ENCODE measurements around the gene RTN1.

Gene RTN1

DNA sequence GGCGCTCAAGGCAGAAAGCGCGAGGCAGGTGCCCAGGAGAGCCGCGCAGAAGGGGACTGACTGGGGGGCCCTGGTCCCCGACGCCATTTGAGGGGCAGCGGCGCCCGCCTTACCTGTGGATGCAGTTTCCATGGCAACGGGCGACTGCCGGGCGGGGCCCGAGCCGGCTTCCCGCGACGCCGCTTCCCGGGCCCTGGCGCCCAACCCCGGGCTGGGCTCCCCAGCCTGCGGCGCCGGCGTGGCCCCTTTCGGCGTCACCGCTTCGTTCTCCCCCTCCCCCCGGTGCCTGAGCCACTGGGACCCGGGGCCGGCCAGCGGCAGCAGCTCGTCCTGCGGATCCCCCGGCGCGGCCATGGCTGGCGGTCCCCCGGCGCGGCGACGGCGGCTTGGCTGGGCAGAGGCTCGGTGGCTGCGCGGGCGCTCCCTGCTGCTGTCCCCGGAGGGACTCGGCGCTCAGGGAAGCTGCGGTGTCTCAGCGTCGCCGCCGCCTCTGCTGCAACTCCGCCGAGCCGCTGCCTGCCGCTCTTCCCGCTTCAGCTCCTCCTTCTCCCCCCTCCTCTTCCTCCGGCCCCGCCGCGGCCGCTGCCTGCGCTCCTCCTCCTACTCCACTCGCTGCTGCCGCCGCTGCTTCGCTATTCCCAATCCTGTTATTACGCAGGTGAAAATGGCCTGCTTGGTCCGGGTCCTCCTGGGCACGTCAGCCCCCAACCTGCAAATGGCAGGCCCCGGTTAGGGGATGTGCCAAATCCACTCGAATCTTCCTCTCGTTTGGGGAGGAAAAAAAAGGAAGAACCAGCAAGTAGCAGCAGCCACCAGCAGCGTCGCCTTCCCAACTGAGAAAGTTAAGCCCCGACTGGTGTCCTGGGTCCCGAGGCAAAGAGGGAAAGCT, at the start of gene RTN1:
TSS of gene RTN1 (minus strand) at position 500 of the 889 bp plus-strand sequence. CDS start at position 354, 146 bp downstream.
- no peak for DNase-seq (ENCODE audit: low read depth)

- DNase-seq (ENCODE audit: low read depth): no peak
Observed at GRCh38 chr14:59920378-59920683, 49.8 kb upstream of the RTN1 start.

DNA sequence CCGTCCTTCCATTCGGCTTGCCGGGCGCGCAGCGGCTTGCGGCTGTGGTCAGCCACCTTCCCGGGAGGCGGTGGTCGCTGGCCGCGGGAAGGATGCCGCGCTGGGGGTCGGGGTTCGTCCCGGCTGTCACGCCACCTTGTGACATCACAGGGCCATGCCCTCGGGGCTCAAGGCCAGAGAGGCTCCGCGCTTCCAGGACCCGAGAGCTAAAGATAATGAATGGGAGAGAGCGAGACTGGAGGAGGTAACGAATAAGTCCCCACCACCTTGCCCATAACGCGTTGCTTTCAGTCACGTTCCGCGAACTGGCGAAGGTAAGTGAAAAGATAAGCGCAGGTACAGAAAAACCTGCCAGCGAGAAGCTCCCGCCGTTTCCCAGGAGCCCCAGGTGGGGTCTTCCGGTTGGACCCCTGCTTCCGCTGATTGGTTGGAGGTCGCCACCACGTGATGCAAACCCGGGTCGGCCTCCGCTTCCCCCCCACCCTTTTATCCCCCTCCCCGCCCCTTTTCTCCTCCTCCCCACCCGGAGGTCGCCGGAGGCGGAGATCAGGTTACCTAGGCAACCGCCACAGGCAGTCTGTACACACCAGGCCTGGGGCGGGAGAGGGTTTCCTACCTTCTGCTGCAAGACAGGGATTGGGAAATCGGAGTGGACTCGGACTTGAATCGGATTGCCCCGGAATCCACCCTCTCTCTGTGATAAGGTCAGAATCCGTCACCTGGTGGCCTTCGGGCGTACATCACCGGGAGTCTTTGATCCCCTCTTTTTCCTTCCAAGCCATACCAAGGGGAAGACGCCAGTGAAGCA, 49.2 kb upstream of the RTN1 start, which contains the start of gene LRRC9:
TSS of gene LRRC9 (plus strand) at position 575 of the 808 bp plus-strand sequence.
- no peak for DNase-seq (ENCODE audit: low read depth)

GRCh38 chr14:59918824-59919569, 48.4 kb upstream of the RTN1 start:
- no peak for DNase-seq (ENCODE audit: low read depth)

GRCh38 chr14:59913187-59913586, 42.6 kb upstream of the RTN1 start:
- DNase-seq (ENCODE audit: low read depth): no peak

GRCh38 chr14:59912443-59912842, 41.9 kb upstream of the RTN1 start:
- DNase-seq (ENCODE audit: low read depth): no peak

GRCh38 chr14:59905188-59905587, 34.6 kb upstream of the RTN1 start:
- no peak for DNase-seq (ENCODE audit: low read depth)

- DNase-seq (ENCODE audit: low read depth): no peak
Observed at GRCh38 chr14:59904184-59904583, 33.6 kb upstream of the RTN1 start.

- DNase-seq (ENCODE audit: low read depth): no peak
Observed at GRCh38 chr14:59900556-59900955, 30.0 kb upstream of the RTN1 start.

- DNase-seq (ENCODE audit: low read depth): no peak
Observed at GRCh38 chr14:59897757-59898383, 27.3 kb upstream of the RTN1 start.

GRCh38 chr14:59895721-59896120, 25.1 kb upstream of the RTN1 start:
- DNase-seq (ENCODE audit: low read depth): no peak

GRCh38 chr14:59890676-59891075, 20.1 kb upstream of the RTN1 start:
- DNase-seq (ENCODE audit: low read depth): no peak

- no peak for DNase-seq (ENCODE audit: low read depth)
Observed at GRCh38 chr14:59882957-59883356, 12.4 kb upstream of the RTN1 start.

GRCh38 chr14:59871166-59871495, 555 bp upstream of the RTN1 start:
- no peak for DNase-seq (ENCODE audit: low read depth)

- no peak for DNase-seq (ENCODE audit: low read depth)
Observed at GRCh38 chr14:59869381-59870255, 958 bp downstream of the RTN1 start.

- no peak for DNase-seq (ENCODE audit: low read depth)
Observed at GRCh38 chr14:59868021-59868420, 2.6 kb downstream of the RTN1 start.

DNA sequence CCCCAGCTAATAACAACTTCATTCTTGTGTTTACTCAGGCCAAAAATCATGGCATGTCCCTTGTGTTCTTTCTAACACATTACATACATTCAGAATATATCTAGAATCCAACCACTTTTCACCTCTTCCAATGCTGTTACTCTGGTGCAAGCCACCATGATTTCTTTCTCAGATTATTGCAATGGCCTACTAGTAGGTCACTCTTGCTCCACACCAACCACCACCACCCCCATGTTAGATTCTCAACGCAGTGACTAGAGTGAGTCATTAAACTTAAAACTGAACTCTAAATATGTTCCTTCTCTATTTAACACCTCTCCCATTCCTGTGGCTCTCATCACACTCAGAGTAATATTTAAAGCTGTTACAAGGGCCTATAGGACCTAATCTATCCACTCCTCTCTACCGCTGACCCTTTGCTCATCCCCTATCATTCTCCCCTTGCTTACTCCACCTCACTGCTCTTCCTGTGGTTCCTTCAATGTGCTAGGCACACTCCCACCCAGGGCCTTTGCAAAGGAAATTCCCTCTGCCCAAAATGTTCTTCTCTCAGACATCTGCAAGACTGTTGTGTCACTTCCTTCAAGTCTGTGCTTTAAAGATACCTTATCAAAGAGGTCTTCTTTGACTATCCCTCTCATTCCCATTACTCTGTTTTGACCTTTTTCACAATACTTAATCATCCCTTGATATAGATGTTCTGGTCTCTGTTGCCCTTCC, 6.6 kb downstream of the RTN1 start:
- no peak for DNase-seq (ENCODE audit: low read depth)

GRCh38 chr14:59857328-59857727, 13.2 kb downstream of the RTN1 start:
- DNase-seq (ENCODE audit: low read depth): no peak

DNA sequence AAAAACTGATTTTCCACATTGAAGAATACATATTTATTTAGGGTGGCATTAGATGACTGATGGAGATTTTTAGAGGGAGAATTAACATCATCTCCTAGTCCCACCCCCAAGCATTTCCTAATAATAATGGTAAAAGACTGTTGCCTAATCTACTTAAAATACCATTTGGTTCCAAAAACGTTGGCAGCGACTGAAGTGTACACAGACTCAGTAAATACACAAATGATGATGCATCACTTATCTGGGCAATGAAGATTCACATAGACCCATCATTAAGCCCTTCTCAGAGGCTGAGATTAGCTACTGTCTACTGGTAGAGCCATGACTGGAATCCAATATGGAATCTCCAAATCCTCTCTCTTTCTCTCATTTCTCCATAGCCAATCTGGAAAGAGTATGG, 18.2 kb downstream of the RTN1 start:
- no peak for DNase-seq (ENCODE audit: low read depth)

- DNase-seq (ENCODE audit: low read depth): no peak
Observed at GRCh38 chr14:59850458-59850857, 20.1 kb downstream of the RTN1 start.
